ENCODE results near the gene DAAM1. TPM values are rescaled to one million over a fixed set of nuclear protein-coding genes. Genes with fewer than 3 reads are reported as not detected.

Gene DAAM1
- polyA plus RNA-seq, 3 donors, result 51.0 to 70.6 (median 60.4) TPM

GRCh38 chr14:59370158-59370742 is 181.8 kb downstream of the DAAM1 start:
- DNase-seq (ENCODE audit: extremely low read depth in 1 of 11, low read depth in 9 of 11, low spot score in 4 of 11), result no peak

- DNase-seq (ENCODE audit: extremely low read depth in 1 of 11, low read depth in 9 of 11, low spot score in 4 of 11), result no peak
Observed at GRCh38 chr14:59371771-59372170, 183.3 kb downstream of the DAAM1 start.

GRCh38 chr14:59374048-59374447 is 185.6 kb downstream of the DAAM1 start:
- no peak for DNase-seq (ENCODE audit: extremely low read depth in 1 of 11, low read depth in 9 of 11, low spot score in 4 of 11)

- no peak for DNase-seq (ENCODE audit: extremely low read depth in 1 of 11, low read depth in 9 of 11, low spot score in 4 of 11)
Observed at GRCh38 chr14:59376686-59377085, 188.2 kb downstream of the DAAM1 start.

GRCh38 chr14:59377491-59377890 is 189.0 kb downstream of the DAAM1 start:
- peak; percentile 53 to 82 (median 68) for DNase-seq (ENCODE audit: extremely low read depth in 1 of 11, low read depth in 9 of 11, low spot score in 4 of 11)

- peak; percentile 28 to 65 (median 49) for DNase-seq (ENCODE audit: extremely low read depth in 1 of 11, low read depth in 9 of 11, low spot score in 4 of 11)
Observed at GRCh38 chr14:59377991-59378601, 189.6 kb downstream of the DAAM1 start.

GRCh38 chr14:59389936-59390335 is 201.5 kb downstream of the DAAM1 start:
- DNase-seq (ENCODE audit: extremely low read depth in 1 of 11, low read depth in 9 of 11, low spot score in 4 of 11), result no peak

GRCh38 chr14:59391388-59391787 is 202.9 kb downstream of the DAAM1 start:
- DNase-seq (ENCODE audit: extremely low read depth in 1 of 11, low read depth in 9 of 11, low spot score in 4 of 11), result no peak

GRCh38 chr14:59394268-59394667 is 205.8 kb downstream of the DAAM1 start:
- DNase-seq (ENCODE audit: extremely low read depth in 1 of 11, low read depth in 9 of 11, low spot score in 4 of 11), result no peak

GRCh38 chr14:59395672-59396071 is 207.2 kb downstream of the DAAM1 start:
- DNase-seq (ENCODE audit: extremely low read depth in 1 of 11, low read depth in 9 of 11, low spot score in 4 of 11), result no peak

- DNase-seq (ENCODE audit: extremely low read depth in 1 of 11, low read depth in 9 of 11, low spot score in 4 of 11), result no peak
Observed at GRCh38 chr14:59398841-59399240, 210.4 kb downstream of the DAAM1 start.

- no peak for DNase-seq (ENCODE audit: extremely low read depth in 1 of 11, low read depth in 9 of 11, low spot score in 4 of 11)
Observed at GRCh38 chr14:59406454-59407245, 218.2 kb downstream of the DAAM1 start.

GRCh38 chr14:59407246-59408010 is 219.0 kb downstream of the DAAM1 start:
- no peak for DNase-seq (ENCODE audit: extremely low read depth in 1 of 11, low read depth in 9 of 11, low spot score in 4 of 11)

GRCh38 chr14:59415836-59416602 is 227.6 kb downstream of the DAAM1 start:
- DNase-seq (ENCODE audit: extremely low read depth in 1 of 11, low read depth in 9 of 11, low spot score in 4 of 11), result no peak

GRCh38 chr14:59417311-59417710 is 228.8 kb downstream of the DAAM1 start:
- no peak for DNase-seq (ENCODE audit: extremely low read depth in 1 of 11, low read depth in 9 of 11, low spot score in 4 of 11)

- DNase-seq (ENCODE audit: extremely low read depth in 1 of 11, low read depth in 9 of 11, low spot score in 4 of 11), result peak in 3 of 11 donors; percentile 30 to 64 (median 52)
Observed at GRCh38 chr14:59419303-59419702, 230.8 kb downstream of the DAAM1 start.
